HG03354 (cell line): ENCODE results near the gene AMH.

ENCODE experiments used
- ATAC-seq: cut with Tn5 transposase; IDR thresholded peaks from one replicate; pipeline ENCODE4 v1.9.1; 2021; ENCODE audit warnings: mild to moderate bottlenecking; ENCODE audit not compliant: unreplicated experiment, poor library complexity, severe bottlenecking

Gene AMH

GRCh38 chr19:2233601-2234280 lies 15.4 kb upstream of the AMH start:
- no peak for ATAC-seq

DNA sequence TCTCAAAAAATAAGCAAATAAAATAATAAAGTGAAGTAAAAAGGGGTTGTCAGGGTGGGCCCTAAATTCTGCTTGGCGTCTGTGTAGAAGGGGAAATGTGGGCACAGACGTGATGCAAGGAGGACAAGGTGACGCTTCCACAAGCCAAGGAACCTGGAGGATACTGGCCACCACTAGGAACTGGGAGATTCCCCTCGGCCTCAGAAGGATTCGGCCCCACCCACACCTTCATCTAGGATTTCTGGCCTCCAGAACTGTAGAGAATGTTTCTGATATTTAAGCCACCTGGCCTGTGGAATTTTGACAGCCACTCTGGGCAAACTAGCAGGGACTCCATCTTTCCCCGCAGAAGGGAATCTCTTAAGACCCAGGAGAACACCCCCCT lies 14.1 kb upstream of the AMH start:
- no peak for ATAC-seq

DNA sequence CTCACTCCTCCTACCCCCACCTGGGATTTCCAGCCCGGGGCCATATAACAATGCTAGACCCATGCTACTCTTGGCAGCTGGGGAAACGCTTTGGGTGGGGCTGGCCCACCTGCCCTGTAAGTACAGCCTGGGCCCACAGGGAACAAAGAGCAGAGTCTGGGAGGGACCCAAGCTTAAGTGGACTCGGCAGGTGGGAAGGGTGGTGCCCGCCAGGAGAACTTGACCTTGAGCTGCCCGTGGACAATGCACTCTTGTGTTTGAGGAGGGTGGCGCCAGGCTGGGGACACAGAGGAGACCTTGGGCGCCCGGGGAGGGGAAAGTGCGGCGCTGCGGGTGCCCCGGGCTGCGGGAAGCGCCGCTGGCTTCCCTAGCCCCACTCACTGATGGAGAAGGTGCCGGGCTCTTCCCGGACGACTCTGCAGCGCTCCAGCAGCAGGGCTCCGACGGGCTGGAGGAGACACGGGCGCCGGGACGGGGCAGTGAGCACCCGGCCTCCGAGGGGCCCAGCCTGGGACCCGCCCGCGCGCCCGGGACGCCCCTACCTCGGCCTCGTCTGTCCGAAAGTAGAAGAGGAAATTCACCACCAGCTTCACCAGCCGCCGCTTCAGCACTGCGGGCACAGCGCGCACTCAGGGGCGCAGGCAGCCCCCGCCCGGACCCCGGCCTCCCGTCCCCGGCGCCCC lies 13.6 kb upstream of the AMH start:
- peak; percentile 16 for ATAC-seq

- ATAC-seq = no peak
Observed at GRCh38 chr19:2236064-2236313, 13.1 kb upstream of the AMH start.

DNA sequence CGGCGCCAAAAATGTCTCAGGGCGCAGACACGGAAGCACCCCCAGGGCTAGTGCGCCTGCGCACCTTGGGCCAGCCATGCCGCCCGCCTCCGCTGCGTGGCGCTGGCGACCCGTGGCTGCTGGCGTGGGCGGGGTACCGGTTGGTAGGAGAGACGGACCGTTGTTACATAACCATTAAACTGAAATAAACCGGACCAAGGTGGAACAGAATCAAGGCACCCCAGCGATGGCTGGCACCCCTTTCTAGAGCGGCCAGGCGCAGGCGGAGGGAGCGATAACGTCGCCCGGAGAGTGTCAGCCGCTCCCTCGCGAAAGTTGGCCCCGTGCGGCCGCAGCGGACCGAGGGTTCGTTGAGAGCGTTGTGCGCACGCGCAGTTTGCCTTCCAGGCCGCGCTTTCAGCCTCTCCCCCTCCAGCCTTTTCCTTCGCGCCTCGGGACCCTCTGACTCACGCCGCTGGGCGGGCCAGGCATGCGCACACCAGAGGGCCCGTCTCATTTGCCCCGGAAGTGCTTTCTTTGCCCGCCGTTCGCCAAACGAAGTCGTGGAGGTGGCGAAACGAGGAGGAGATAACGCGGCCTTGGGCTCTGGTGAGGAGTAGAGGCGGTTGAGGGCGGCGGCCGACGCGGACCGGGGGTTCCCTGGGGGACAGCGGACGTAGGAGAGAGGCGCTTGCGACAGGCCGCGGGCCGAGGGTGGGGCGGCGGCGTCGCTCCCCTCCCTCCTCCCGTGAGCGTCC lies 12.6 kb upstream of the AMH start, which contains the start of the genes PLEKHJ1 and SF3A2:
Gene PLEKHJ1, minus strand, starts transcription at position 16 of the 737 bp plus-strand sequence. CDS start 81 bp downstream, outside the sequence.
Gene SF3A2, plus strand, starts transcription at position 511 of the 737 bp plus-strand sequence. CDS start 6,595 bp downstream, outside the sequence.
- peak; percentile 76 for ATAC-seq

GRCh38 chr19:2237051-2237868 lies 11.9 kb upstream of the AMH start:
- ATAC-seq = no peak

- ATAC-seq = no peak
Observed at GRCh38 chr19:2237869-2238153, 11.3 kb upstream of the AMH start.

DNA sequence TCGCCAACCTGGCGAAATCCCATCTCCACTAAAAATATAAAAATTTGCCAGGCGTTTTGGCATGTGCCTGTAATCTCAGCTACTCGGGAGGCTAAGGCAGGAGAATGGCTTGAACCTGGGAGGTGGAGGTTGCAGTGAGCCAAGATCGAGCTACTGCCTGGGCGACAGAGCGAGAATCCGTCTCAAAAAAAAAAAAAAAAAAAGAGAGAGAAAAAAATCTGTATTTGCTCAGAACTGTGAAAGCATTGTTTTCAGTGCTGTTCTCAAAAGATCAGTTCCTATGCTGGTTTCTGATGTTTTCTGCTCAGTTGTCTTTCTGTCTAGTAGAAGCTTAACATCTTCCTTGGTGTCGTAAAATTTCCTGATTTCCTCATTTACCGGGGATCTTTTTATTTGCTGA lies 9.9 kb upstream of the AMH start:
- ATAC-seq = no peak

DNA sequence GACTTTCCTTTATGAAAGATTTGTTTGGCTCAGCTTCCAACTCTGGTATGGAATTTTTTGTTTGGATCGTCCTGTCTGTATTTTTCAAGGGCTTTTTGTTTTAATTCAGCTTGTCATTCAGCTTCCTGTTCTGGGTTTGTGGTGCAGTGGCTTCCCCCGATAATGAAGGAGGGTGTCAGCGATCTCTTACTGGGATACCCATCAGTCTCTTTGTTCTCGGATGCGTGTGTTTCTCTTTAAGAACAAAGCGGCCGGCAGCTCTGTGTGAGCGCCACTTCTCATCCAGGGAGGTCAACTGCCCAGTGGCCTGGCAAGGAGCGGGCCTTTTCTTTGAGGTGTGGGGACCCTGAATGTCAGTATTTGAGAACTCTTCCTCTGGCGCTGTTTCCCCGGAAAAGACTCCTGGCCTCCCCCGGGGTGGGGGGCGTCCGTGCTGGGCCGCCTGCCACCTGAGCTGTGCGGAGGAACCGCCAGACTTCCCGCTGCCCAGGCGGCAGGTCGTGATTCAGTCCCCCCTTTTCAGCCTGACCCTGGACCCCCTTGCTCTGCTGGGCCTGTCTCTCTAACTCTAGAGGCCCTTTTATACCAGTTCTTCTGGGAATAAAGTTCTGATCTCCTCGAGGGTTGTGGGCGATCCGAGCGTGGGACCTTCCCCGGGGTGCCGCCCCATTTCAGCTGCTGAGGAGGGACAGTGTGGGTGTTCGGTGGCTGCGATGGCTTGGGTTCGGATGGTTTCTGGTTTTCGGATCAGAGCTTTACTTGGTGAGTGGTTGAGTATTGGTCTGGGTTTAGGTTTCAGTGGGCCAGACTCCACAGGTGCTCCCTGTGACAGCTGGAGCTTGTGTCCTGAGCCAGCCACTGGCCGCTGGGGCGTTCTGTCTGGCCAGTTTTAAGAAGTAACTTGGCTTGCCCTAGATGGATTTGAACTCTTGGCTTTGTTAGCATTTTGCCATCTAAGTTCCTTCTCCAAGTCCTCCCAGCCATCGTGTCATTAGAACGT lies 9.1 kb upstream of the AMH start:
- ATAC-seq = no peak

GRCh38 chr19:2240881-2241760 lies 8.0 kb upstream of the AMH start:
- no peak for ATAC-seq

DNA sequence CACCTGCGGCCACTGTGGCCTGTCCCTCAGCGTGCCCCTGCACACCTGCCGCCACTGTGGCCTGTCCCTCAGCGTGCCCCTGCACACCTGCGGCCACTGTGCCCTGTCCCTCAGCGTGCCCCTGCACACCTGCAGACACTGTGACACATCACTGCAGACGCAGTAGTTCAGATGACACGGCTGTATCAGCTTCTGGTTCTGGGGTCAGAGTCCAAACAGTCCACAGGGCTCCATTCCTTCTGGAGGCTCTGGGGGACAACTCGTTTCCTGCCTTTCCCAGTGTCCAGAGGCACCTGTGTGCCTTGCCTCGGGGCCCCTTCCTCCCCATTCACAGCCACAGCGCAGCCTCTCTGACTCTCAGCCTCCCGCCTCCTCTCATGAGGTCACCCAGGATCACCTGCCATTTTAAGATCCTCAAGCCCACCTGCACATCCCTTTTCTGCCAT lies 7.0 kb upstream of the AMH start:
- ATAC-seq = no peak

DNA sequence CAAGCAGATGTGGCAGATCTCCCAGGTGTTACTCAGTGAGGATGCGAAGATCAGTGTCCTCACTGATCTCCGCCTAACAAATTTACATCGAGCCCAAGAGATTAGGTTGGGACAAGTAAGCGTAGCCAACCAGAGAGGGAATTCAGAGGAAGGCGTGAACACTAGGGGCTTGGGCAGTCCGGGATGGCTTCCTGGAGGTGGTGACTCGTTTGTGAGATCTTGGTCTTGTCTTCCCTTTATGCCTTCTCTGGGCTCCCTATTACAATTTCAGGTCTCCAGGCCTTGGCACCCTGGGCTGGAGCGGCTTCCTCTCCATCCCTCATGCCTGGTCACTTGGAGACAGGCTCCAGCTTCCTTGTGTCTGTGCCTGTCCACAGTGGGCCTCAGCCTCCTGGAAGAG lies 6.3 kb upstream of the AMH start:
- no peak for ATAC-seq

GRCh38 chr19:2243274-2244124 lies 5.6 kb upstream of the AMH start:
- no peak for ATAC-seq

GRCh38 chr19:2244125-2244411 lies 5.1 kb upstream of the AMH start:
- ATAC-seq = no peak

DNA sequence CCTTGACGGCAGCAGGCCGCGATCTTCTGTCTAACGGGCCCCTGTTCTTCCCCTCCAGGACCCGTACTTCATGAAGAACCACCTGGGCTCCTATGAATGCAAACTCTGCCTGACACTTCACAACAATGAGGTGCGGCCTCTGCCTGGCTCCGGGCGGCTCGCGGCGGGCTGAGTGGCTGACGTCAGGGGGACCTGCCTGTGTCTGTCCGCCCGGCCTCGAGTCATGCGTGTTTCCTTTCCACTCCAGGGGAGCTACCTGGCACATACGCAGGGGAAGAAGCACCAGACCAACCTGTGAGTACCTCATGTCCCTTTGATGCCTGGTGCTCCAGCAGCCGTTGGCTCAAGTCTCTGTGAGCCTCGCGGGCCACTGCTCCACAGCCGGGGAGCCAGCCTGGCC lies 4.6 kb upstream of the AMH start:
- ATAC-seq = no peak

DNA sequence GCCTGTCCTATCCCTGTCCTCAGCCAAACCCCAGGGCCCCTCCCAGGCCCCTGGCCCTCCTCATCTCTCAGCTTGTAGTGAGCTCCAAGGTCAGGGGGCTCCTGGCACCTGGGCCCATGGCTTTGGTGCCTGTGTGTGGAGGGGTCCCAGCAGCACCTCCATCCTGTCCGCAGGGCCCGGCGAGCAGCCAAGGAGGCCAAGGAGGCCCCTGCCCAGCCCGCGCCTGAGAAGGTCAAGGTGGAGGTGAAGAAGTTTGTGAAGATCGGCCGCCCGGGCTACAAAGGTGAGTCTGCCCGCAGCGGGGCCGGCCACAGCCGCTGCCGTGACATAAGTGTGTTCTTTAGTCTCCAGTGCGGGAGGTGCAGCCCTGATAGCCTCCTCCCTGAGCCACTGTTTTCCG lies 3.9 kb upstream of the AMH start:
- ATAC-seq = no peak

DNA sequence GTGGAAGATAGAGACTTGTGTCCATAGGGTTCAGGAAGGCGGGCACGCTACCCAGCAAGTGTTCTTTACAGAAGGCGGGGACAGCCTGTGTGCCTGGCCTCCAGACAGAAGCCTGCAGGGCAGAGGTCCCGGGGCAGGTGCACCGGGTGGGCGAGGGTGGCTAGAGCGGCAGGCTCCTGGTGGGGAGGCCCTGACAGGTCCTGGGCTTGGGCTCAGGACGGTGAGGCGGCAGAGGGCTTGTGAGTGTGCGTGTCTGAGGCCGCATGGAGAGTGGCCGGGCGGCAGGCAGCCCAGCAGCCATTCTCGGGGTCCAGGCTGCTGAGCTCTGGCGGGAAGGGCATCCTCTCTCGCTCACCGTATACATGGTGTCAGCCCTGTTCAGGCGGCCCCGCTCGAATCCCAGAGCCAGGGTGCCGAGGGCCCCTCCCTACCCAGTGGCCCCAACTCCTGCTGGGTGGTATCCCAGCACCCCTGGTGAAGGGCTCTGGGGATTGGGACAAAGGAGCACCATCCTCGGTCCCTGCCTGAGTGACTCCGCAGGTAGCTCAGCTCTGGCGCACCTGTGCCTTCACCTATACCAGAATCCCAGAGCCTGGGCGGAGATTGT lies 3.0 kb upstream of the AMH start:
- ATAC-seq = no peak
